Natural killer cell (primary cell): ENCODE results near the gene TK2. TPM values are rescaled to one million over a fixed set of nuclear protein-coding genes. Genes with fewer than 3 reads are reported as not detected.
A peak's percentile ranks its signal among the peaks of the same experiment; 100 is the strongest.

Source experiments
- ATAC-seq, 3 donors: fragments of 150-1000 bp in 2 of 3; fragments of 200-7000 bp in 1 of 3; cut with Tn5 transposase; 1 replicate in 1 of 3; 2 replicates in 2 of 3; pipeline ENCODE4 v1.10.0; 2021; ENCODE audit warnings: mild to moderate bottlenecking in 2 of 3, moderate library complexity in 2 of 3
- DNase-seq, 2 donors: peaks; one replicate each; pipeline versions ENCODE4 v3.0.0 to v3.0.0-alpha.2; 2013 to 2021; ENCODE audit warnings: mixed read lengths in 1 of 2
- H3K27ac ChIP-seq: one replicate; pipeline ENCODE4 v1.5.1; 2013; ENCODE audit warnings: mild to moderate bottlenecking, low read length
- H3K27me3 ChIP-seq: one replicate; pipeline ENCODE4 v1.6.1; 2013; ENCODE audit warnings: low read length; ENCODE audit not compliant: control insufficient read depth, insufficient read depth
- H3K36me3 ChIP-seq: one replicate; pipeline ENCODE4 v1.6.1; 2013; ENCODE audit warnings: low read length; ENCODE audit not compliant: control insufficient read depth, insufficient read depth
- H3K4me1 ChIP-seq: one replicate; pipeline ENCODE4 v1.6.1; 2013; ENCODE audit warnings: low read length; ENCODE audit not compliant: control insufficient read depth, insufficient read depth
- H3K4me3 ChIP-seq: one replicate; pipeline ENCODE4 v1.5.1; 2013; ENCODE audit warnings: low read length
- H3K9me3 ChIP-seq: one replicate; pipeline ENCODE4 v1.6.1; 2013; ENCODE audit warnings: low read length; ENCODE audit not compliant: control insufficient read depth, insufficient read depth
- H3K27ac Mint-ChIP-seq, 2 donors: one replicate each; pipeline ENCODE4 v1.8.0; 2022; ENCODE audit warnings: mild to moderate bottlenecking in 2 of 2, mixed read lengths in 2 of 2, moderate library complexity in 1 of 2
- H3K27me3 Mint-ChIP-seq, 2 donors: one replicate each; pipeline ENCODE4 v1.8.0; 2022; ENCODE audit warnings: low read depth in 2 of 2, mixed read lengths in 2 of 2
- H3K36me3 Mint-ChIP-seq: one replicate; pipeline ENCODE4 v1.8.0; 2022; ENCODE audit warnings: mixed read lengths
- H3K4me1 Mint-ChIP-seq, 2 donors: one replicate each; pipeline ENCODE4 v1.8.0; 2022; ENCODE audit warnings: mixed read lengths in 2 of 2
- H3K4me3 Mint-ChIP-seq: one replicate; pipeline ENCODE4 v1.8.0; 2022; ENCODE audit warnings: mild to moderate bottlenecking, moderate library complexity, mixed read lengths
- H3K9me3 Mint-ChIP-seq, 2 donors: one replicate each; pipeline ENCODE4 v1.8.0; 2022; ENCODE audit warnings: mixed read lengths in 2 of 2
- WGBS: methylation state at CpG from one replicate; pipeline ENCODE4 v1.1.7; 2013; ENCODE audit warnings: missing lambda C conversion rate; ENCODE audit not compliant: insufficient coverage; 5-methylcytosine and 5-hydroxymethylcytosine counted together
- intact Hi-C: fragments of 100-400 bp; cut with micrococcal nuclease; formaldehyde crosslinking; loops from one replicate; pipeline ENCODE4 v1.14.2; 2022
- total RNA-seq, 4 donors: library from RNA; stranded (reverse); fragments of 120-200 nt in 1 of 4; gene quantifications; one replicate each; pipeline versions ENCODE4 v1.2.3 to v1.2.4, GENCODE V29; 2013 to 2022
- TF ChIP-seq, protein P1 (sequence below): fragments of 200-600 bp; IDR thresholded peaks from one replicate; pipeline ENCODE4 v1.8.0; 2022; ENCODE audit warnings: antibody characterized with exemption

TK2 gene
- total RNA-seq, 3 donors from 2014 or later (not counting 1 experiment from before 2014, with no cell fraction given), result 18.8 to 25.8 (median 25.1) TPM

DNA sequence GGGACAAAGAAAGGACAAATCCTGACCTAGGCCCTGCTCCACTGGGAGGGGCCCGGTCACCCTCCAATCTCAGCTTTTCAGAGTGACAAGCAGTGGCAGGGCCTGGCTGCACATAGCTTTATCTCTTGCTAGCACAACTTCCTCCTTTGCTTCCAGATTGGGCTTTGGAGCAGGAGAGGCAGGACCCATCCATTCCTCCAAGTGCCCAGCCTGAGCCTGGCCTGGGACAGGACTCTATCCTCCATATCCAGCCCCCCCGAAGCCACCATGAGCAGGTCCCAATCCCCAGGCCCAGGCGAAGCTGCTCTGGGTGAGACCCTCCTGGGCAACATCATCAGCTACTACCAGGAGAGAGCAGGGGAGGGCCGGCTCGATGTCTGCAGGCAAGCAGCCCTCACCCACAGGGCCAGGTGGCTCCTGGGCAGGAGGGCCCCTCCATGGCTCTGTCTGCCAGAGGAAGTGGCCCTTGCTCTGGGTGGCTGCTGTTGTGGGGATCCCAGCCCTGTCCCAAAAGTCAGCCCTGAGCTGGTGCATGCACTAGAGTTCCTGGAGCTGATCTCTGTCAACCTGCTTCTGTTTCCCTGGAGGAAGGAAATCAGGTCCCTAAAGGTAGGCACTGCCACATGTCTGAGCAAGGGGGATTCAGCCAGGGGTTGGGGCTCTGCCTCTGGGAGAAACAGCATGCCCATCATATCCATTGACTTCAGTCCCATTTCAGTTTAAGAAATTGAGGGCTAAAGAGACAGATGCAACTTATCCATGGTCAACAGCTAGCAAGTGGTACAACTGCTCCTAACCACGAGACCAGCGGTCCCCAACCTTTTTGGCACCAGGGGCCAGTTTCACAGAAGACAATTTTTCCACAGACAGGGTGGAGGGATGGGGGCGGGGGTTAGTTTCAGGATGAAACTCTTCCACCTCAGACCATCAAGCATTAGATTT, 58.9 kb downstream of the TK2 start:
- Mint-ChIP-seq H3K27ac (peak overlapping the region in 1 of 2 donors; percentile 87), H3K4me1 (no peaks in the 10 kb centered on the region), H3K4me3 (peak overlapping the region; percentile 65), H3K27me3 (no peaks in the 10 kb centered on the region), H3K9me3 (no peaks in the 10 kb centered on the region), H3K36me3 (no peaks in the 10 kb centered on the region)
- intact Hi-C loops, result no loop called here
- no peaks in the 10 kb centered on the region for H3K27me3 ChIP-seq
- H3K4me3 ChIP-seq, result no peak overlapping the region
- no peak overlapping the region for H3K27ac ChIP-seq
- ATAC-seq, result no peak
- DNase-seq, result no peak
- no peaks in the 10 kb centered on the region for H3K36me3 ChIP-seq
- no peaks in the 10 kb centered on the region for H3K9me3 ChIP-seq
- TF ChIP-seq, protein P1, sequence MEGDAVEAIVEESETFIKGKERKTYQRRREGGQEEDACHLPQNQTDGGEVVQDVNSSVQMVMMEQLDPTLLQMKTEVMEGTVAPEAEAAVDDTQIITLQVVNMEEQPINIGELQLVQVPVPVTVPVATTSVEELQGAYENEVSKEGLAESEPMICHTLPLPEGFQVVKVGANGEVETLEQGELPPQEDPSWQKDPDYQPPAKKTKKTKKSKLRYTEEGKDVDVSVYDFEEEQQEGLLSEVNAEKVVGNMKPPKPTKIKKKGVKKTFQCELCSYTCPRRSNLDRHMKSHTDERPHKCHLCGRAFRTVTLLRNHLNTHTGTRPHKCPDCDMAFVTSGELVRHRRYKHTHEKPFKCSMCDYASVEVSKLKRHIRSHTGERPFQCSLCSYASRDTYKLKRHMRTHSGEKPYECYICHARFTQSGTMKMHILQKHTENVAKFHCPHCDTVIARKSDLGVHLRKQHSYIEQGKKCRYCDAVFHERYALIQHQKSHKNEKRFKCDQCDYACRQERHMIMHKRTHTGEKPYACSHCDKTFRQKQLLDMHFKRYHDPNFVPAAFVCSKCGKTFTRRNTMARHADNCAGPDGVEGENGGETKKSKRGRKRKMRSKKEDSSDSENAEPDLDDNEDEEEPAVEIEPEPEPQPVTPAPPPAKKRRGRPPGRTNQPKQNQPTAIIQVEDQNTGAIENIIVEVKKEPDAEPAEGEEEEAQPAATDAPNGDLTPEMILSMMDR, result no peak
- WGBS, result 57% methylated on average over 7 of the region's 8 CpGs
- H3K4me1 ChIP-seq, result no peaks in the 10 kb centered on the region

DNA sequence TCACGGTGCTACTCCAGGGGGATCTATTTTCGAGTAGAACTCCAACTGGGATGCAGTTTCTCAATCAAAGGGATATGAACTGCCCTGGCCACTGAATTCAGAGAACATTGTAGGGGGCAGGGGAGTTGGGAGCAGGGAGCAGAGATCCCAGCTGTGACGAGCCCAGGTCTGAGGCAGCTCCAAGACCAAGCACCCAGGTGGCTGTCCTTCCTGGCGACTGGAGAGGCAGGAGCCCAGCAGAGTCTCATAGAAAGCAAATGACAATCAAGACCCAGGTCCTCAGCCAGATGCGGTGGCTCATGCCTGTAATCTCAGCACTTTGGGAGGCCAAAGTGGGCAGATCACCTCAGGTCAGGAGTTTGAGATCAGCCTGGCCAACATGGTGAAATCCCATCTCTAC, 60.1 kb downstream of the TK2 start:
- no peak overlapping the region for H3K27ac ChIP-seq
- Mint-ChIP-seq H3K36me3 (no peaks in the 10 kb centered on the region), H3K27me3 (no peaks in the 10 kb centered on the region), H3K4me3 (peak overlapping the region; percentile 21), H3K9me3 (no peaks in the 10 kb centered on the region), H3K4me1 (no peaks in the 10 kb centered on the region), H3K27ac (peak overlapping the region in 1 of 2 donors; percentile 70)
- peaks cover 2% of the 10 kb centered on the region for H3K4me1 ChIP-seq
- H3K27me3 ChIP-seq, result no peaks in the 10 kb centered on the region
- no peak for ATAC-seq
- 91% methylated on average over 5 of the region's 5 CpGs for WGBS
- no peak for DNase-seq
- H3K9me3 ChIP-seq, result no peaks in the 10 kb centered on the region
- TF ChIP-seq, protein P1, result no peak
- H3K4me3 ChIP-seq, result no peak overlapping the region
- intact Hi-C loops, result no loop called here
- H3K36me3 ChIP-seq, result no peaks in the 10 kb centered on the region

DNA sequence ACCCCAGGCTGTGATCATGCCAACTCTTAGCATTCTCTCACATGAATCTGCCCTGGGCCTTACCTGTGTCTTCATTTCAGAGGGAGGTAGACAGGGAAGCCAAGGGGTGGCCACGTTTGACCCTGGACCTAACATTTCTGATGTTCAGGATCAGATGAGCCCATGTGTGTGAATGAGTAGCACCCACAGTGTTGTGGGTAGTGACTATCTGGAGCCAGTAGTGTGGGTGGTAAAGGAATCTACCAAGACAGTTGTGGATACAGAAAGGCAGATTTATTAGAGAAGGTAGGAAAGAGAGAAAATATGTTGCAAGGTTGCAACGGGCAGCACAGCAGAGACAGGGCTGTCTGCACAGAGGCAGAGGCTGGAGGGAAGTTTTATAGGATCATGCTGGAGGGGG, 60.5 kb downstream of the TK2 start:
- no peaks in the 10 kb centered on the region for H3K27me3 Mint-ChIP-seq
- TF ChIP-seq, protein P1, result no peak
- H3K9me3 Mint-ChIP-seq, result no peaks in the 10 kb centered on the region
- H3K27me3 ChIP-seq, result no peaks in the 10 kb centered on the region
- peaks cover under 1% of the 10 kb centered on the region in 2 donors for H3K4me1 Mint-ChIP-seq
- no peaks in the 10 kb centered on the region for H3K36me3 Mint-ChIP-seq
- no peaks in the 10 kb centered on the region for H3K36me3 ChIP-seq
- no peak for DNase-seq
- 91% methylated on average over 2 of the region's 2 CpGs for WGBS
- ATAC-seq, result no peak
- H3K9me3 ChIP-seq, result no peaks in the 10 kb centered on the region
- no peak overlapping the region for H3K4me3 ChIP-seq
- H3K4me1 ChIP-seq, result peaks cover 6% of the 10 kb centered on the region
- H3K27ac ChIP-seq, result no peak overlapping the region
- H3K27ac Mint-ChIP-seq, result peak overlapping the region in 1 of 2 donors; percentile 70
- H3K4me3 Mint-ChIP-seq, result peak overlapping the region; percentile 21
- intact Hi-C loops, result no loop called here
